Type B pancreatic cell (in vitro differentiated cells): Measurements from ENCODE around the gene SLC18A2. TPM values are rescaled to one million over a fixed set of nuclear protein-coding genes. Genes with fewer than 3 reads are reported as not detected.

Experiments used
- DNase-seq: peaks from one replicate; pipeline ENCODE4 v3.0.0; 2021; ENCODE audit warnings: mixed read lengths; ENCODE audit not compliant: unreplicated experiment; ENCODE audit errors: extremely low spot score
- H3K27ac Mint-ChIP-seq: 2 replicates; pipeline ENCODE4 v1.8.0; 2021; ENCODE audit warnings: mild to moderate bottlenecking, mixed read lengths
- H3K27me3 Mint-ChIP-seq: 2 replicates; pipeline ENCODE4 v1.8.0; 2021; ENCODE audit warnings: mixed read lengths
- H3K36me3 Mint-ChIP-seq: 2 replicates; pipeline ENCODE4 v1.8.0; 2021; ENCODE audit warnings: mixed read lengths
- H3K4me1 Mint-ChIP-seq: one replicate; pipeline ENCODE4 v1.8.0; 2021; ENCODE audit warnings: mixed read lengths; ENCODE audit not compliant: unreplicated experiment
- H3K4me3 Mint-ChIP-seq: 2 replicates; pipeline ENCODE4 v1.8.0; 2021; ENCODE audit warnings: mild to moderate bottlenecking, mixed read lengths
- H3K9me3 Mint-ChIP-seq: 2 replicates; pipeline ENCODE4 v1.8.0; 2021; ENCODE audit warnings: mixed read lengths
- total RNA-seq: library from RNA; stranded (reverse); gene quantifications from 2 replicates; pipeline ENCODE4 v1.2.1, GENCODE V29; 2021; ENCODE audit warnings: low replicate concordance
- TF ChIP-seq, protein P1 (sequence below): fragments of 200-600 bp; sonication (generic); conservative IDR thresholded peaks from 2 replicates; pipeline ENCODE4 v1.5.0; 2021; ENCODE audit warnings: antibody characterized with exemption, mild to moderate bottlenecking

SLC18A2 gene
- total RNA-seq, 1 donor from 2014 or later: 1.8 TPM

DNA sequence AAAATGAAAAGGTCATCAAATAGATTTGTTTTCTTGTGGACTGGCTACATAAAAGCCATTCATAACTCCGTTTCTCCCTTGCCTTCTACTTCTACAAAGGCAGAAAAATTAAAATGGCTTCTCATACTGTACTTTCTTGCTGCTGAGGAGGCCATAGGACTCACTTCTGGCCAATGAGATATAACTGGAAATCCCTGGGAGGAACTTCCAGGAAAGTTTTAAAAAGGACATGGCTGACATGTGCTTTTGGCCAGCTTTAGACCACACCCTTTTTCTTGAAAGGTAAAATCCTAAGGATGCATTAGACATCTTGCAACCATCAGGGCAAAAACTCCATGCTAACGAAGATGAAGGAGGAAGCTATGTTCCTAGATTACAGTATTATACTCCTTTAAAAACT lies 75.8 kb downstream of the SLC18A2 start:
- TF ChIP-seq, protein P1, sequence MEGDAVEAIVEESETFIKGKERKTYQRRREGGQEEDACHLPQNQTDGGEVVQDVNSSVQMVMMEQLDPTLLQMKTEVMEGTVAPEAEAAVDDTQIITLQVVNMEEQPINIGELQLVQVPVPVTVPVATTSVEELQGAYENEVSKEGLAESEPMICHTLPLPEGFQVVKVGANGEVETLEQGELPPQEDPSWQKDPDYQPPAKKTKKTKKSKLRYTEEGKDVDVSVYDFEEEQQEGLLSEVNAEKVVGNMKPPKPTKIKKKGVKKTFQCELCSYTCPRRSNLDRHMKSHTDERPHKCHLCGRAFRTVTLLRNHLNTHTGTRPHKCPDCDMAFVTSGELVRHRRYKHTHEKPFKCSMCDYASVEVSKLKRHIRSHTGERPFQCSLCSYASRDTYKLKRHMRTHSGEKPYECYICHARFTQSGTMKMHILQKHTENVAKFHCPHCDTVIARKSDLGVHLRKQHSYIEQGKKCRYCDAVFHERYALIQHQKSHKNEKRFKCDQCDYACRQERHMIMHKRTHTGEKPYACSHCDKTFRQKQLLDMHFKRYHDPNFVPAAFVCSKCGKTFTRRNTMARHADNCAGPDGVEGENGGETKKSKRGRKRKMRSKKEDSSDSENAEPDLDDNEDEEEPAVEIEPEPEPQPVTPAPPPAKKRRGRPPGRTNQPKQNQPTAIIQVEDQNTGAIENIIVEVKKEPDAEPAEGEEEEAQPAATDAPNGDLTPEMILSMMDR: no peak
- no peak overlapping the region for H3K4me3 Mint-ChIP-seq
- H3K9me3 Mint-ChIP-seq: no peaks in the 10 kb centered on the region
- H3K27me3 Mint-ChIP-seq: no peaks in the 10 kb centered on the region
- H3K36me3 Mint-ChIP-seq: peaks cover 12% of the 10 kb centered on the region
- no peak overlapping the region for H3K27ac Mint-ChIP-seq
- H3K4me1 Mint-ChIP-seq: no peaks in the 10 kb centered on the region
- no peak for DNase-seq

DNA sequence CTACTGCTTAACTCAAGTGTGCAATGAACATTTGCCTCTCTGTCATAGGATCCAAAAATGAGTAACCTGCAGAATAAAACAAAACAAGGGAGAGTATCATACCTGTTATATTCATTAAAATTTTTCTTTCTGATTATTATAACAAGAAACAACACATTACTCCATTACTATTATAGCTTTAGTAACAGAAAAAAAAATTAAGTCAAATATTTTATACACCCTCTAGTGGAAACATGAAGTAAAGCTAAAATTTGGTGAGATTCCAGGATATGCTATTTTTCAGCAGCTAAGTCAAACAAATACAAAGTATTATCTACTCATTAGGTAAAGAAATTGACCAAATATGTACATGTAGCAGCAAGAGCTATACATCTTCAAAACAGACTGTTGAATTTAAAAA lies 78.0 kb downstream of the SLC18A2 start:
- Mint-ChIP-seq H3K4me3 (no peak overlapping the region), H3K4me1 (peaks cover 6% of the 10 kb centered on the region), H3K27ac (no peak overlapping the region), H3K27me3 (no peaks in the 10 kb centered on the region), H3K9me3 (no peaks in the 10 kb centered on the region), H3K36me3 (peaks cover 3% of the 10 kb centered on the region)
- DNase-seq: no peak
- TF ChIP-seq, protein P1: peak; percentile 70

DNA sequence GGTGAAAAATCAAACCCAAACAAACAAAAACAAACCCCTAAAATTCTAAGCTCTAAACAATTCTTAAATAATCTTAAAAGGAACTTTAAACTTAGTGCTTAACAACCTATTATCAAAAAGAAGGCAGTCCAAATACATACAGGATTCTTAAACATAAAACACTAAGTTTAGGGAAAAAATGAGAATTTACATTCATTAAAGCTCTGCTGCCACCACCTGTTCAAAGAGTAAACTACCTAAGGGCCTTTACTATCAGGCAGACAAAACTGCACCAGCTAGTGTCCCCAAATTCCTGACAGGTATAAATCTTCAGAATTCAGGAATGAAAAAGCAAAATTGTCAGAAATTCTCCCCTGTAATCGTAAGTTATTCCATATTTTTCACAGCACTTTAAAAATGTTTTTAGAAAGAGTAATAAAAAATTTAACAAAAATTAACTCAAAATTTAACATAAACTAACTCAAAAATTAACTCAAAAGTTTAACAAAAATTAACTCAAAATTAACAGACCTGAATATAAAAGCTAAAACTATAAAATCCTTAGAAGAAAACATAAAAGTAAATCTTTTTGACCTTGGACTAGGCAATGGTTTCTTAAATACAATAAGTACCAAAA lies 79.2 kb downstream of the SLC18A2 start:
- peaks cover 6% of the 10 kb centered on the region for H3K4me1 Mint-ChIP-seq
- DNase-seq: no peak
- no peaks in the 10 kb centered on the region for H3K36me3 Mint-ChIP-seq
- TF ChIP-seq, protein P1: peak; percentile 79
- no peaks in the 10 kb centered on the region for H3K9me3 Mint-ChIP-seq
- no peaks in the 10 kb centered on the region for H3K27me3 Mint-ChIP-seq
- H3K27ac Mint-ChIP-seq: no peak overlapping the region
- no peak overlapping the region for H3K4me3 Mint-ChIP-seq

DNA sequence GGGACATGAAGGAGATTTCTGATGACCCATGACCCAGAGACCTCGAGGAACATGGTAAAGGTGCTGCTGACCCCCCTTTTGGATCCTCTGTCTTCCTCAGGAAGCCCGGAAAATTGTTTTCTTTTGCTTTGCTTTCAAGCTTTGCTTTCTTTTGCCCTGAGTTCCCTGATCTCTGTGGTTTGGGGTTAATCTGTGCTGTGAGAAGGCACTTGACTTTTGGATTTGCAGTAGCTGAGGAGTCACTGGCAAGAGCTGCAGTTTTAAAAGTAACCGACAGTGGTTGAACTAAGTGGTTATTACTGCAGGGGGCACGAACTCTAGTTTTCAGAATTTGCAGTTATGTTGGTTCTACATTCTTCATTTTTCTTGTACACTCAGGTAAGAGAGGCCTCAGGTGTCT lies 81.3 kb downstream of the SLC18A2 start:
- no peak overlapping the region for H3K4me3 Mint-ChIP-seq
- peaks cover 6% of the 10 kb centered on the region for H3K4me1 Mint-ChIP-seq
- peaks cover 7% of the 10 kb centered on the region for H3K36me3 Mint-ChIP-seq
- TF ChIP-seq, protein P1: no peak
- no peaks in the 10 kb centered on the region for H3K9me3 Mint-ChIP-seq
- no peaks in the 10 kb centered on the region for H3K27me3 Mint-ChIP-seq
- no peak overlapping the region for H3K27ac Mint-ChIP-seq
- no peak for DNase-seq

DNA sequence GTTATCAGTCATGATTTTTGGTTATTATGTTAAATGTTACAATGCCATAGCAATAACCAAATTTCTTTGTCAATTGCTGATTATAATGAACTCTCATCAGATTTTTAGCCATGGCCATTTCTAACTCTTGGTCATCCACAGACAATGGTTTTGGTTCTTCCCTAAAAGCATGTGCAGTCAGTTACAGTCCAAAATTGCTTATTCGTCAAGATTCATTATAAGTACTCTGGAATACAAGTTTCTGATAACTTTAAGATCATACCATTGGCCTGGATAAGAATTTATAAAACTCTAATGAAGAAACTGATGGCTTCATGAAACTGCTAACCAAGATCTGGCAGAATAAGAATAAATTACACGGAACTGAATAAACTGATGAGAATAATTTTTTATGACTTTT lies 83.5 kb downstream of the SLC18A2 start:
- Mint-ChIP-seq H3K36me3 (peaks cover 7% of the 10 kb centered on the region), H3K27ac (no peak overlapping the region), H3K27me3 (no peaks in the 10 kb centered on the region), H3K9me3 (no peaks in the 10 kb centered on the region), H3K4me1 (peaks cover 6% of the 10 kb centered on the region), H3K4me3 (no peak overlapping the region)
- TF ChIP-seq, protein P1: no peak
- DNase-seq: no peak

DNA sequence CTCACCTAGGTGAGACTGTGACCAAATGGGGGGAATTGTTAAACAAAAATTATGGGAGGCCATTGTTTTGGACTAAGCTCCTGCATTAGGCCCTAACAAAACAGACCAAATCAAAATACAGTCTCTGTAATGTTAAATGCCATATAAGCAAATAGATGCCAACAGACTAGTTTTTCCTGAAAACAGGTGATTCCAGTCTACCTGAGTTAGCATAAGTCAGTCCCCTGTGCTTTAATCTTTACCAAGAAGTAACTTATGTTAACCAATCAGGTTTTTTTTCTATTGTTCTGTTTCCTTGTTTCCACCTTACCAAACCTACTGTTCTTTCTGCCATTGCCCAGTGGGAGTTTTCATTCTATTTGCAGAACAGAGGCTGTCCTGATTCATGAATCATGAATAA lies 86.3 kb downstream of the SLC18A2 start:
- Mint-ChIP-seq H3K27ac (no peak overlapping the region), H3K36me3 (peaks cover 13% of the 10 kb centered on the region), H3K9me3 (no peaks in the 10 kb centered on the region), H3K4me1 (peaks cover 11% of the 10 kb centered on the region), H3K4me3 (no peak overlapping the region), H3K27me3 (no peaks in the 10 kb centered on the region)
- DNase-seq: no peak
- TF ChIP-seq, protein P1: no peak
